ENCODE data around the gene MAGEA4. TPM values are rescaled to one million over a fixed set of nuclear protein-coding genes. Genes with fewer than 3 reads are reported as not detected.

Gene MAGEA4
- total RNA-seq, 1 experiment from 2014 or later: not detected

- H3K36me3 ChIP-seq (ENCODE audit: low read depth): no peaks in the 10 kb centered on the region
- CTCF ChIA-PET: no interaction called here
- H3K4me3 ChIP-seq: no peak overlapping the region
- TF ChIP-seq EZH2 (IDR thresholded peaks at IDR 0.05; ENCODE audit: low read depth): no peak
- TF ChIP-seq CTCF (conservative IDR thresholded peaks at IDR 0.05): no peak
- H3K9me3 ChIP-seq (ENCODE audit: insufficient read depth, low read depth): 0 out of 2 replicates have a peak, but pooled peaks cover 3% of the 10 kb centered on the region
- H3K27me3 ChIP-seq (ENCODE audit: insufficient read depth, low read depth): no peaks in the 10 kb centered on the region
- H4K20me1 ChIP-seq (ENCODE audit: insufficient read depth): no peaks in the 10 kb centered on the region
- no peak overlapping the region for H2AFZ ChIP-seq
- intact Hi-C loops (cut with micrococcal nuclease; ENCODE audit: unreplicated experiment): no loop called here
- no peaks in the 10 kb centered on the region for H3K79me2 ChIP-seq (ENCODE audit: low read depth)
- 0 out of 2 replicates have a peak, but pooled peaks cover 8% of the 10 kb centered on the region for H3K4me1 ChIP-seq (replicated peaks; ENCODE audit: insufficient read depth)
- H3K27ac ChIP-seq: no peak overlapping the region
- no peak overlapping the region for H3K4me2 ChIP-seq
- POLR2A ChIA-PET (ENCODE audit: unreplicated experiment): no interaction called here
- no peaks in the 10 kb centered on the region for H3F3A ChIP-seq (ENCODE audit: insufficient read depth, low read depth)
- BruUV-seq (replicated peaks): no TSS peak
- no peak for DNase-seq
- 0 out of 2 replicates have a peak, but pooled peaks cover 5% of the 10 kb centered on the region for H3K9me2 ChIP-seq (ENCODE audit: insufficient read depth)
Observed at GRCh38 chrX:151938172-151938571, 25.5 kb downstream of the MAGEA4 start.

GRCh38 chrX:151954730-151955129, 42.0 kb downstream of the MAGEA4 start:
- peaks cover 2% of the 10 kb centered on the region; the same call in 1 of the 2 replicates for H3K9me3 ChIP-seq (ENCODE audit: insufficient read depth, low read depth)
- DNase-seq: no peak
- H3K27ac ChIP-seq: no peak overlapping the region
- intact Hi-C loops (cut with micrococcal nuclease; ENCODE audit: unreplicated experiment): no loop called here
- H3K79me2 ChIP-seq (ENCODE audit: low read depth): no peaks in the 10 kb centered on the region
- H2AFZ ChIP-seq: no peak overlapping the region
- H3K36me3 ChIP-seq (ENCODE audit: low read depth): peaks cover 27% of the 10 kb centered on the region; the same call in 1 of the 2 replicates
- CTCF ChIA-PET: no interaction called here
- POLR2A ChIA-PET (ENCODE audit: unreplicated experiment): no interaction called here
- H4K20me1 ChIP-seq (ENCODE audit: insufficient read depth): no peaks in the 10 kb centered on the region
- no peaks in the 10 kb centered on the region for H3K9me2 ChIP-seq (ENCODE audit: insufficient read depth)
- H3K4me1 ChIP-seq (replicated peaks; ENCODE audit: insufficient read depth): no peaks in the 10 kb centered on the region
- TF ChIP-seq EZH2 (IDR thresholded peaks at IDR 0.05; ENCODE audit: low read depth) (no peak), CTCF (conservative IDR thresholded peaks at IDR 0.05) (no peak)
- H3K4me2 ChIP-seq: no peak overlapping the region
- H3F3A ChIP-seq (ENCODE audit: insufficient read depth, low read depth): 0 out of 2 replicates have a peak, but pooled peaks cover 4% of the 10 kb centered on the region
- no peak overlapping the region for H3K4me3 ChIP-seq
- H3K27me3 ChIP-seq (ENCODE audit: insufficient read depth, low read depth): no peaks in the 10 kb centered on the region
- no TSS peak for BruUV-seq (replicated peaks)

- no TSS peak for BruUV-seq (replicated peaks)
- no peak overlapping the region for H2AFZ ChIP-seq
- H3K9me2 ChIP-seq (ENCODE audit: insufficient read depth): no peaks in the 10 kb centered on the region
- H3K4me1 ChIP-seq (replicated peaks; ENCODE audit: insufficient read depth): no peaks in the 10 kb centered on the region
- CTCF ChIA-PET: interaction anchor here (0.6 kb wide), 1 partner anchor 983 kb away, joined by 3 read pairs; no protein-coding TSS in a partner anchor
- no peaks in the 10 kb centered on the region; the same call in 1 of the 2 replicates for H3K9me3 ChIP-seq (ENCODE audit: insufficient read depth, low read depth)
- no peaks in the 10 kb centered on the region for H3F3A ChIP-seq (ENCODE audit: insufficient read depth, low read depth)
- no peak overlapping the region for H3K4me3 ChIP-seq
- no peak overlapping the region for H3K4me2 ChIP-seq
- H3K27ac ChIP-seq: no peak overlapping the region
- no peaks in the 10 kb centered on the region for H4K20me1 ChIP-seq (ENCODE audit: insufficient read depth)
- TF ChIP-seq EZH2 (IDR thresholded peaks at IDR 0.05; ENCODE audit: low read depth) (no peak), CTCF (conservative IDR thresholded peaks at IDR 0.05) (no peak)
- intact Hi-C loops (cut with micrococcal nuclease; ENCODE audit: unreplicated experiment): no loop called here
- DNase-seq: peak in 1 of 2 experiments; percentile 32
- no peaks in the 10 kb centered on the region for H3K79me2 ChIP-seq (ENCODE audit: low read depth)
- H3K27me3 ChIP-seq (ENCODE audit: insufficient read depth, low read depth): no peaks in the 10 kb centered on the region
- POLR2A ChIA-PET (ENCODE audit: unreplicated experiment): no interaction called here
- peaks cover 31% of the 10 kb centered on the region; the same call in 1 of the 2 replicates for H3K36me3 ChIP-seq (ENCODE audit: low read depth)
Observed at GRCh38 chrX:151958101-151958500, 45.4 kb downstream of the MAGEA4 start.
